ENCODE measurements around the gene SLC45A1. TPM values are rescaled to one million over a fixed set of nuclear protein-coding genes. Genes with fewer than 3 reads are reported as not detected.

The SLC45A1 gene
- total and polyA plus RNA-seq, 9 of the 15 experiments (the other 6 are each of a cell fraction or from before 2014, with no cell fraction given) = not detected

DNA sequence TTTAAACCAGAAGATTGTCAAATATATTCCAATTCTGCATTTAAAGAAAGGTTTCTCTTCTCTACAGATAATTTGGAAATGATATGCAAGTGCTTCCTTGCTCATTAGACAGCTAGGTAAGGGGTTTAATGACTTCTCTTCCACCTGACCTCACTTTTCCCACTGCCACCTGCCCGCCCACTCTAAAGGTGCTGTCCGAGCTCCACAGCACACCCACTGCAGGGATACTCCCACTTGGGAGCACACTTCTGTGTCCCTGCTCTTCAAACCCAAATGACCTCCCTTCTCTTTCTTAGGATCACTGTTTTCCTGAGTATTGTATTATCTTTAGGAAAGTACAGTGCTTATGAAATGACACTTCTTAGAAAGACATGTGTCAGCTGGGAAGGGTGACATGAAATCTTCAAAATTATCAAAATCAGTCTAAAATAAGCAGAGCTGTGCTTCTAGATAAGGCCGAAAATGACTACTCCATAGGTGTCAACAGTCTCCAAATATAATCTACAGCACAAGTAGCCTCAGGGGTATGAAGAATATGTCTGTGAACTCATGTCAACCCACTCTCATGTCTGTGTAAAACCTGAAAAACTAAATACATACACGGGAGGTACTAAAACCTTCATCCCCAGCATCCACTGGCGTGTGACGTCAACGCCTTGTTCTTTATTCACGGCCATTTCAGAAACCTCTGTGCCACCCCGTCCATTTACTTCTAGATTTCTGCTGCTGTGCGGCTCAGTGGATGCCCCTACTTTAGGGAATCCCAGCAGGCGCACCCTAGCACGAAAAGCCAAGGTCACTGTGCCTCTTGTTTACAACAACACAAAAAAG, 71.0 kb downstream of the SLC45A1 start (continued):
- TF ChIP-seq ILF3 (IDR thresholded peaks at IDR 0.05; ENCODE audit: borderline replicate concordance) = no peak
- TF ChIP-seq TAF9B (IDR thresholded peaks at IDR 0.05; ENCODE audit: partially characterized antibody) = peak; percentile 82
- no peak for TF ChIP-seq ZNF696 (CRISPR knock-in tag; conservative IDR thresholded peaks at IDR 0.05)
- no peak for TF ChIP-seq ILK (tag; IDR thresholded peaks at IDR 0.05; ENCODE audit: borderline replicate concordance, low read depth)
- no peak for TF ChIP-seq MITF (IDR thresholded peaks at IDR 0.05)
- peak; percentile 60; the same call in 1 of the 2 replicates for TF ChIP-seq BHLHE40 (IDR thresholded peaks at IDR 0.05; ENCODE audit: low read length)
- no peak for TF ChIP-seq ZNF146 (CRISPR knock-in tag; IDR thresholded peaks at IDR 0.05; ENCODE audit: unreplicated experiment)
- no peak for TF ChIP-seq NR3C1 (CRISPR knock-in tag; IDR thresholded peaks at IDR 0.05)
- no peak for TF ChIP-seq NR2F6 (CRISPR knock-in tag; IDR thresholded peaks at IDR 0.05)
- peak; percentile 92 for TF ChIP-seq TAL1 (IDR thresholded peaks at IDR 0.05)
- no peak for TF ChIP-seq ZNF445 (CRISPR knock-in tag; IDR thresholded peaks at IDR 0.05; ENCODE audit: low read depth)
- TF ChIP-seq CBFA2T3 (IDR thresholded peaks at IDR 0.05) = peak; percentile 95
- no peak for TF ChIP-seq RFX5 (IDR thresholded peaks at IDR 0.05; ENCODE audit: low read depth, low read length)
- peak; percentile 94 to 96 for TF ChIP-seq KDM1A (IDR thresholded peaks at IDR 0.05)
- TF ChIP-seq FOXM1 (IDR thresholded peaks at IDR 0.05; ENCODE audit: low read depth) = peak; percentile 77
- no peak for TF ChIP-seq FOXM1 (CRISPR knock-in tag; IDR thresholded peaks at IDR 0.05; ENCODE audit: low read depth)
- peak in 1 of 2 experiments; percentile 54; a peak in 1 of 4 replicates for TF ChIP-seq FOXK2 (conservative IDR thresholded peaks at IDR 0.05 in 1 of 2, IDR thresholded peaks at IDR 0.05 in 1 of 2; ENCODE audit: low read depth in 2 of 2)
- TF ChIP-seq ZNF764 (CRISPR knock-in tag; IDR thresholded peaks at IDR 0.05; ENCODE audit: low read depth) = no peak
- peak in 1 of 2 experiments; percentile 87; a peak in 3 of 4 replicates for TF ChIP-seq TRIM24 (IDR thresholded peaks at IDR 0.05)
- TF ChIP-seq ZNF398 (CRISPR knock-in tag; IDR thresholded peaks at IDR 0.05) = no peak
- TF ChIP-seq, protein P1, sequence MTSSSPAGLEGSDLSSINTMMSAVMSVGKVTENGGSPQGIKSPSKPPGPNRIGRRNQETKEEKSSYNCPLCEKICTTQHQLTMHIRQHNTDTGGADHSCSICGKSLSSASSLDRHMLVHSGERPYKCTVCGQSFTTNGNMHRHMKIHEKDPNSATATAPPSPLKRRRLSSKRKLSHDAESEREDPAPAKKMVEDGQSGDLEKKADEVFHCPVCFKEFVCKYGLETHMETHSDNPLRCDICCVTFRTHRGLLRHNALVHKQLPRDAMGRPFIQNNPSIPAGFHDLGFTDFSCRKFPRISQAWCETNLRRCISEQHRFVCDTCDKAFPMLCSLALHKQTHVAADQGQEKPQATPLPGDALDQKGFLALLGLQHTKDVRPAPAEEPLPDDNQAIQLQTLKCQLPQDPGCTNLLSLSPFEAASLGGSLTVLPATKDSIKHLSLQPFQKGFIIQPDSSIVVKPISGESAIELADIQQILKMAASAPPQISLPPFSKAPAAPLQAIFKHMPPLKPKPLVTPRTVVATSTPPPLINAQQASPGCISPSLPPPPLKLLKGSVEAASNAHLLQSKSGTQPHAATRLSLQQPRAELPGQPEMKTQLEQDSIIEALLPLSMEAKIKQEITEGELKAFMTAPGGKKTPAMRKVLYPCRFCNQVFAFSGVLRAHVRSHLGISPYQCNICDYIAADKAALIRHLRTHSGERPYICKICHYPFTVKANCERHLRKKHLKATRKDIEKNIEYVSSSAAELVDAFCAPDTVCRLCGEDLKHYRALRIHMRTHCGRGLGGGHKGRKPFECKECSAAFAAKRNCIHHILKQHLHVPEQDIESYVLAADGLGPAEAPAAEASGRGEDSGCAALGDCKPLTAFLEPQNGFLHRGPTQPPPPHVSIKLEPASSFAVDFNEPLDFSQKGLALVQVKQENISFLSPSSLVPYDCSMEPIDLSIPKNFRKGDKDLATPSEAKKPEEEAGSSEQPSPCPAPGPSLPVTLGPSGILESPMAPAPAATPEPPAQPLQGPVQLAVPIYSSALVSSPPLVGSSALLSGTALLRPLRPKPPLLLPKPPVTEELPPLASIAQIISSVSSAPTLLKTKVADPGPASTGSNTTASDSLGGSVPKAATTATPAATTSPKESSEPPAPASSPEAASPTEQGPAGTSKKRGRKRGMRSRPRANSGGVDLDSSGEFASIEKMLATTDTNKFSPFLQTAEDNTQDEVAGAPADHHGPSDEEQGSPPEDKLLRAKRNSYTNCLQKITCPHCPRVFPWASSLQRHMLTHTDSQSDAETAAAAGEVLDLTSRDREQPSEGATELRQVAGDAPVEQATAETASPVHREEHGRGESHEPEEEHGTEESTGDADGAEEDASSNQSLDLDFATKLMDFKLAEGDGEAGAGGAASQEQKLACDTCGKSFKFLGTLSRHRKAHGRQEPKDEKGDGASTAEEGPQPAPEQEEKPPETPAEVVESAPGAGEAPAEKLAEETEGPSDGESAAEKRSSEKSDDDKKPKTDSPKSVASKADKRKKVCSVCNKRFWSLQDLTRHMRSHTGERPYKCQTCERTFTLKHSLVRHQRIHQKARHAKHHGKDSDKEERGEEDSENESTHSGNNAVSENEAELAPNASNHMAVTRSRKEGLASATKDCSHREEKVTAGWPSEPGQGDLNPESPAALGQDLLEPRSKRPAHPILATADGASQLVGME (CRISPR knock-in tag; IDR thresholded peaks at IDR 0.05) = no peak

Data from K562 (cell line).